HG03135 (cell line): Measurements from ENCODE around the gene MT1B.
A peak's percentile ranks its signal among the peaks of the same experiment; 100 is the strongest.
"Not testable (repeated sequence)": the region's sequence is repeated elsewhere in the genome, so short reads cannot be mapped to it uniquely, and the experiment has no call there.

ENCODE experiments used
- ATAC-seq: cut with Tn5 transposase; IDR thresholded peaks from one replicate; pipeline ENCODE4 v1.9.1; 2021; ENCODE audit warnings: mild to moderate bottlenecking, moderate library complexity; ENCODE audit not compliant: unreplicated experiment

MT1B gene

DNA sequence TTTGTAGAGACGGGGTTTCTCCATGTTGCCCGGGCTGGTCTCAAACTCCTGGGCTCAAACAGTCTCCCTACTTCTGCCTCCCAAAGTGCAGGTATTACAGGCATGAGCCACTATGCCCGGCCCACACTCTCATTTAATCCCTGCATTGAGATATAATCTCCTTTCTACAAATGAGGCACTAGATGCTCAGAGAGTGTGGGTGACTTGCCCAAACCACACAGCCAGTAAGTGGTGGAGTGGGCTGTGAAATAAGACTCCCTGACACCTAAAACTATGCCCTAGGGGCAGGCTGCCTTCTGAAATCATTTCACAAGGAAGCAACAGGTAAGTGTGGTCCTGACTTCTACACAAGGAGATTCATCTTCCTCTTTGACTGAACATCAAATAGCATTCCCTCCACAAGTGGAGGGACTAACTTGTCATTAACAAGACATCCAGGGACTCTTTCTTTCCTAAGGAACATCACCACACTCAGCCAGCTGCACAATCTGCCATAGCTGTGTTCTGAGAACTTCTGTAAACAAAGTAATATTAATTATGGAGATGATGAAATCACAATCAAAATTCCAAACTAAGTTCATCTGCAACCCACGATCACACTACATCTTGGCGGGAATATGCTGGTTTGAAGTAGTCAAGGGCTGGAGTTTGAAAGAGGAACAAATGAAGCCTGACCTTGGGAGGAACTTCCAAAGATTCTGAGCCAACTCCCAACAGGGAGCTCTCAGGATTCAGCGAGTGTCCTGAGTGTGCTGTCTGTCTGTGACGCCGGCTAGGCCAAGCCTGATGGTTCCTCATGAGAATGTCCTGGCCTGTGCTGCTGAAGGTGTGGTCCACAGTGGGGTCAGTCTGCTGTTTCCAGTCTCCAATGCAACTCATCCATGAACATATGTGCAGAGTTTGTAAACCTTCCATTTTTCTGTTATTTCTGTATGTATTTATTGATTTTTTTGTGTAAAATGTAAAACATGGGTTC, 13.9 kb downstream of the MT1B start:
- ATAC-seq = not testable (repeated sequence)

DNA sequence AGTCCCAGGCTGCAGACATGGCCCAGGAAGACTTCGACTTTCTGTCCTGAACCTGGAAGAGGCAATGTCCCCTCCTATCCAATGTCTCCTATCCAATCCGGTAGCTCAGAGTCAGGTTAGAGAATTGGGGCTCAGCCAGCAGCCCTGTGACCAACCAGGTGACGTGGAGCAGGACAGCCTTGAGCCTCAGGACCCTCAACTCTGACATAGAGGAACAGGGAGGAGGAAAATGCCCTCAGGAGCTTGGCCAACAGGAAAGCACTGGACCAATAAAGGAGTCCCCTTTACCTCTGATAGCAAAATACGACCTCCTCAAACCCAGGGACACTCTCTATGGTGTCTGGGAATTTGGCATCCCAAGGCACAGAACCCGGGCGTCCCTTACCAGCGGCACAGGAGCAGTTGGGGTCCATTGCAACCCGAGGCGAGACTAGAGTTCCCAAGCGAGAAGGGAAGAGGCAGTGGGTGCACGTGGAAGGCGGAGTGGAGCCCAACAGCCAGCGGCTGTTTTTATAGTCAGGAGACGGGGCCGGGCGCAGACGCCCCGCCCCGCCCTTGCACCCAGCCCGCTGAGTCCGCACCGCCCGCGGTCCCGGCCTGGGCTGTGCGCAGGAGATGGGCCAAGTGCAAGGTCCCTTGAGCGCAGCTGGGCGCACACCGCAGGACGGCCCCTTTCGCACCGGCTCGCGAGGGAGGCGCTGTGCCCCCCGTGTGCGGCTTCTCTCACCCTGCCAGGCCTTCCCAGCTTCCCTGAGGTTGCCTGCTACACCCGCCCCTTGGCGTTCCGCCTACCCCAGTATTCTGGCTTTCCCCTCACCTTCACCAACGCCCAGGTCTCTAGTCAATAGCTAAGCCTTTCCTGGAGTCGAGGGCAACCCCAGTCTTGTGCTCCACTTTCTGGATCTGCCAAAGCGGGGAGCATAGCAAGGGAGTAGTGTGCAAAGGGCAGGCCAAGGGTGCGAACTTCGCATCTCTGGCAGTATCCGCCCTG, 16.2 kb downstream of the MT1B start, which contains the start of gene MT1G:
Gene MT1G (minus strand): TSS at position 485 of the 991 bp plus-strand sequence. CDS start 72 bp downstream, at position 413.
- ATAC-seq = no peak

DNA sequence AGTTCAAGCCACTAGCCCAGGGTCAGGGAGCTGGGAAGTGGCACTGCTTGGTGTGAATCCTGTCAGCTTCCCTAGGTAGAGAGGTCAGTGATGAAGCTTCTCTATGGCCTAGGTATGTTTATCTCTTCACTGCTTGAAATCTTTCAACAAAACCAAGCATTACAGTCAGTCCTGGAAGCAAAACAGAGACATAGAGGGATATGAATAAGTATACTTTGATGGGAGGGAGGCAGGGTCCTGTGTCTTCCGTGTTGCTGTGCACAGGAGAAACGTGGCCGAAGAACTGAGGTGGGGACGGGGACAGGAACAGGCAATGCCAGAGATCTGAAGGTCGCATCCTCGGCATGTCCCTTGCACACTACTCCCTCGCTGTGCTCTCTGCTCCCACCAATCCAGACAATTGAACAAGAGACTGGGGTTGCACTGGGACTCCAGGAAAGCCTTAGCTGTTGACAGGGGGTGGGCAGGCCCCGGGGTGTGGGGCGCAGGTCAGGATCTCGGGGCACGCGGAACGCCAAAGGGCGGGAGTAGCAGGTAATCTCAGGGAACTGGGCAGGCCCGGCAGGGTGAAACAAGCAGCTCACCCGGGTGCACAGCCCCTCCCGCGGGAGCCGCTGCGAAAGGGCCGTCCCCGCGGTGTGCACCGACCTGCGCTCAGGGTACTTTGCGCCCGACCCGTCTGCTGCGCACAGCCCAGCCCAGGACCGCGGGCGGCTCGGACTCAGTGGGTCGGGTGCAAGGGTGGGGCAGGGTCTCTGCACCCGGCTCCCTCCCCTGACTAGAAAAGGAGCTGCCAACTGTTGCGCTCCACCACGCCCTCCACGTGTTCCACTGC, 17.5 kb downstream of the MT1B start, which contains the start of gene MT1H:
Gene MT1H (plus strand): TSS at position 810 of the 835 bp plus-strand sequence. CDS start 71 bp downstream, outside the sequence.
- ATAC-seq = no peak

- ATAC-seq = no peak
Observed at GRCh38 chr16:56669840-56670619, 18.3 kb downstream of the MT1B start.

DNA sequence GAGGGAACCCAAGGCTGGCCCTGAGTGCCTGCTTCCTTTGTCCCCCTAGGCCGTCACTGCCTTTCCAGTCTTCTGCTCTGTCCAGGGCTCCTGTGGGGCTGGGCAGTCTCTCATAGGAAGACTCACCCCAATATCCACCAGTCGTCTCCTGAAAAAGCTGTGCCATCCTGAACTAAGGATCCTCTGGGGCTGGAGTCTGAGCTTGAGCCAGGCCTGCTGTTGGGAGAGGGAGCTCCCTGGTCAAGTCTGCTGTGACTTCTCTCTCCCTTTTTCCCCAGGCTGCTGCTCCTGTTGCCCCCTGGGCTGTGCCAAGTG, 18.9 kb downstream of the MT1B start:
- ATAC-seq = no peak

- not testable (repeated sequence) for ATAC-seq
Observed at GRCh38 chr16:56671691-56672090, 20.0 kb downstream of the MT1B start.

DNA sequence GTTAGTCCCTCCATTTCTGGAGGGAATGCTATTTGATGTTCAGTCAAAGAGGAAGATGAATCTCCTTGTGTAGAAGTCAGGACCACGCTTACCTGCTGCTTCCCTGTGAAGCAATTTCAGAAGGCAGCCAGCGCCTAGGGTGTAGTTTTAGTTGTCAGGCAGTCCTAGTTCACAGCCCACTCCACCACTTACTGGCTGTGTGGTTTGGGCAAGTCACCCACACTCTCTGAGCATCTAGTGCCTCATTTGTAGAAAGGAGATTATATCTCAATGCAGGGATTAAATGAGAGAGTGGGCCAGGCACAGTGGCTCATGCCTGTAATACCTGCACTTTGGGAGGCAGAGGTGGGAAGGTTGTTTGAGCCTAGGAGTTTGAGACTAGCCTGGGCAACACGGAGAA, 20.5 kb downstream of the MT1B start:
- ATAC-seq = not testable (repeated sequence)

DNA sequence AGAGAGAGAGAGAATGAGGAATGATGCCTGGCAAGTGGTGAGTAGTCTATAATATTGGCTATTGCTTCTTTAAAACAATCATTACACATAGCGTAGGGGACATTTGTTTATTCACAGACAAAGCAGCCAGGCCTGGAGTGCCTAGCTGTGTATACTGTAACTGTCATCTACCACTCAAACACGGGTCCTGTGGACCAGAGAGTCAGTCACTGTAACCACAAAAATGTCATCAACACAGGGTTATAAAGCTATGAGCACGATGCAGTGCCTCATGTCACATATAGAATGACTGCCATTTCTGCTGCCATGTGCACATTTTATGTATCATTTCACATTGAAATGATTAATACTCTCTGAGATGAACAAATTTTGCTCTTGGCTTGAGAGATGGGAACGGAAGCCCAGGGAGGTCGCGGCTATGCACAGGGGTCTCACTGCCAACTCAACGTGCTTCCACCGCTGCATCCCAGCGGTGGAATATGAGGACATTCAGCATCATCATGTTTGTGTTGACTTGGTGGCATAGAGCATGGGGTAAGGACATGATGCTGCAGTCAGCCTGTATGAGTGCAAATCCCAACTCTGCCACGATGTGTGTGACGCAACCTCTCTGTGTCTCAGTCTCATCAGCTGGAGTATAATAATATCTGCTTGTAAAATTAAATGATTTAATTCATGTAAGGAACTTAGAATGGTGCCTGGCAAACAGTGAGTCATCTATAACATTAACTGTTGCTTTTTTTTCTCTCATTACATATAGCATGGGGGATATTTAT, 21.3 kb downstream of the MT1B start:
- no peak for ATAC-seq

DNA sequence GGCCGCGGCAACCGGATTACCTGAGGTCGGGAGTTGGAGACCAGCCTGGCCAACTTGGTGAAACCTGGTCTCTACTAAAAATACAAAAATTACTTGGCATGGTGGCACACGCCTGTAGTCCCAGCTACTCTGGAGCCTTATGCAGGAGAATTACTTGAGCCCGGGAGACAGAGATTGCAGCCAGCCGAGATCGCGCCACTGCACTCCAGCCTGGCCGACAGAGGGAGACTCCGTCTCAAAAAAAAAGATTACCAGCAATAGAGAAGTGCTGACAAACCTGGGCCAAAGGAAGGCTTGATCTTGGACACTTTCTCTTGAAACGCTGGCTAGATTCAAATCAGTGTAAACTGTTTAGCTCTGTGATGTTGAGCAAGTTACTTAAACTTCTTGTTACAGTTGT, 22.2 kb downstream of the MT1B start:
- no peak for ATAC-seq

GRCh38 chr16:56674570-56674969, 22.9 kb downstream of the MT1B start:
- ATAC-seq = not testable (repeated sequence)

- ATAC-seq = no peak
Observed at GRCh38 chr16:56675685-56676210, 24.1 kb downstream of the MT1B start.

- ATAC-seq = no peak
Observed at GRCh38 chr16:56677474-56677873, 25.8 kb downstream of the MT1B start.

DNA sequence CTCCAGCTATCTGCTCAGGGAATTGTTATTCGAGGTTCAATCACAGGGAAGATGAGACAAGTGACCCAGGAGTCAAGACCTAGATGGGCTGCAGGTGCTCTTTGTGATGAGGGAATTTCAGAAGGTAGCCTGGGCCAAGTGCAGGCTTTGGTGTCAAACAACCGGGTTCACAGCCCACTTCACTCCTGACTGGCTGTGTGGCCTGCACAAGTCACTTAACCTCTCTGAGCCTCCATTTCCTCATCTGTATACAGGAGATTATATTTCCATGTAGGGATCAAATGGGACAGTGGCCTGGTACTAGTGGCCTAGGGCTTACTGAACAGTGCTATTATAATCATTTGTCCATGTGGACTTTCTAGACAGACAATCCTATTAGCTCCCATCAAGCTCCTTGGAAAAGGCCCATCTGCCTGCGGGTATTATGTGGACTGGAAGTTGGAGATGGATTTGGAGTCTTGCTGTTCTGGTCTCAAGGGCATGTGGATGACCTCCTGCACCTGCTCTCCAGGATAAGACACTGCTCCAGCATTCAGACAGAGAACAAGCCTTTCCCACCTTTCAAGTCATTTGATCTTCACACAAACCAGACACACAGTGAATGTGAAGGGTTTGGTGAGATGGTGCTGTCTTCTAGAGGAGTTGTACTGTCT, 27.5 kb downstream of the MT1B start:
- ATAC-seq = no peak

DNA sequence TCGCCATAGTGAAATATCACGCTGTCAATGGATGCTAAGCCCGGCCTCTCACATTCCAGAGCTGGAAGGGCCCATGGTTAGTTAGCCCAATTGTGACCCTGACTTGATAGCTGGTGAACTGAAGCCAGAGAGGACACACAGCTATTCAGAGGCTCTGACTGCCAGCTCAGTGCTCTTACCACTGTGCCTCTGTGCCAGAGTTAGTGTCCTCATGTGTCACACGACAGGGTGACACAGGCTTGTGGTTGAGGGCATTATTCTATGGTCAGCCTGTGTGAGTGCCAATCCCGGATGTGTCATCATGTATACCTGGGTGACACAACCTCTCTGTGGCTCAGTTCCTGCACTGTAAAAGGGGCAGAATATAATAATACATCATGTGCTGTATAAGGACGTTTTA, 28.1 kb downstream of the MT1B start:
- no peak for ATAC-seq

GRCh38 chr16:56681939-56682702, 30.4 kb downstream of the MT1B start, which contains the start of gene MT1X:
MT1X (plus strand) TSS chr16:56682470; CDS start chr16:56682541, 71 bp downstream.
- ATAC-seq = peak; percentile 98

GRCh38 chr16:56682703-56683397, 31.2 kb downstream of the MT1B start:
- ATAC-seq = peak; percentile 12
